Keratinocyte (primary cell): ENCODE results near the gene RFX8.

Source experiments
- CTCF ChIP-seq, 3 experiments: IDR thresholded peaks in 1 of 3; conservative IDR thresholded peaks in 1 of 3; optimal IDR thresholded peaks in 1 of 3; 2 replicates in 2 of 3; 3 replicates in 1 of 3; pipeline versions ENCODE3 to v1.5.1; 2011; ENCODE audit warnings: low read length in 3 of 3, mild to moderate bottlenecking in 3 of 3, moderate library complexity in 2 of 3, control low read depth in 1 of 3, inconsistent platforms in 1 of 3; ENCODE audit not compliant: insufficient read depth in 2 of 3; ENCODE audit errors: extremely low read depth in 1 of 3
- EZH2 ChIP-seq: IDR thresholded peaks from one replicate; pipeline ENCODE4 v1.6.1; 2012; ENCODE audit warnings: inconsistent platforms, mild to moderate bottlenecking, low read length, moderate library complexity

GRCh38 chr2:101418460-101419095 is 56.3 kb downstream of the RFX8 start:
- TF ChIP-seq CTCF (optimal IDR thresholded peaks at IDR 0.05 in 1 of 3, IDR thresholded peaks at IDR 0.05 in 1 of 3, conservative IDR thresholded peaks at IDR 0.05 in 1 of 3; ENCODE audit: extremely low read depth in 1 of 3, insufficient read depth in 2 of 3, low read length in 3 of 3) (no peak), EZH2 (no peak)
